GM21423 (cell line): ENCODE data around the gene NRN1.

Experiments
- ATAC-seq: cut with Tn5 transposase; IDR thresholded peaks from one replicate; pipeline ENCODE4 v1.9.1; 2021; ENCODE audit warnings: mild to moderate bottlenecking, moderate library complexity; ENCODE audit not compliant: unreplicated experiment

Gene NRN1

DNA sequence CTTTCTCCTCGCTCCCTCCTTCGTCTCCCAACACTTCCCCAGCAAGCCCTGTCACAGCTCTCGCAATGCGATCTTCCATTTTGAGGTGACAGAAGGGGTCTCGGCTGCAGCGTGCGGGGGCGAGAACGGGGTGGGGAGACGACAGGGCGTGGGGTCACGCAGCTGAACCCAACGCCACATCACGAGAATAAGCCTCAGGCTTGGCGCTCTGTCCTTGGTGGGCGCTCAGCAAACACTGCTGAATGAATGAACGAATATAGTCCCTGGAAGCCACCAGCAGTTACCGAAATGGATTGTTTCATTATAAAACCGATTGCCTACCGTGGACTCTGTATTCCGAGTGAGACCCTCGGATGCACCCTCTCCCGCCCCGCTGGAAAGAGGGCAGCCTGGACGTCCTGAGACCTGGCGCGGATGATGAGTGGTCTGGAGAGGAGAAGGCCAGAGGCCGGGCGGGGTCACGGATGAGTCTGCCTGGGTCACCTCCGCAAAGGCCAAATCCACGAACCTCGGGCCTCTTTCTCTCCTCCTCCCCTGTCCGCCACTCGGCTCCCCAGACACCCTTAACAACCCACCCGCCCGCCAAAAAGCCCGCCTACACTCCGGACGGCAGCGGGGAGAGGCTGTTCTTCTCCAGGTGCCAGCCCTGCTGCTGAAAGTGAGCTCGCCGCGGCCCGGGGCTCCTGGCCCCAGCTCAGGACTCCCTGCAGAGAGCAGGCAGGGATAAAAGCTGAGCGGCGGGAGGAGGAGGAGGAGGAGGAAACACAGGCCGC is 3.7 kb downstream of the NRN1 start:
- no peak for ATAC-seq

DNA sequence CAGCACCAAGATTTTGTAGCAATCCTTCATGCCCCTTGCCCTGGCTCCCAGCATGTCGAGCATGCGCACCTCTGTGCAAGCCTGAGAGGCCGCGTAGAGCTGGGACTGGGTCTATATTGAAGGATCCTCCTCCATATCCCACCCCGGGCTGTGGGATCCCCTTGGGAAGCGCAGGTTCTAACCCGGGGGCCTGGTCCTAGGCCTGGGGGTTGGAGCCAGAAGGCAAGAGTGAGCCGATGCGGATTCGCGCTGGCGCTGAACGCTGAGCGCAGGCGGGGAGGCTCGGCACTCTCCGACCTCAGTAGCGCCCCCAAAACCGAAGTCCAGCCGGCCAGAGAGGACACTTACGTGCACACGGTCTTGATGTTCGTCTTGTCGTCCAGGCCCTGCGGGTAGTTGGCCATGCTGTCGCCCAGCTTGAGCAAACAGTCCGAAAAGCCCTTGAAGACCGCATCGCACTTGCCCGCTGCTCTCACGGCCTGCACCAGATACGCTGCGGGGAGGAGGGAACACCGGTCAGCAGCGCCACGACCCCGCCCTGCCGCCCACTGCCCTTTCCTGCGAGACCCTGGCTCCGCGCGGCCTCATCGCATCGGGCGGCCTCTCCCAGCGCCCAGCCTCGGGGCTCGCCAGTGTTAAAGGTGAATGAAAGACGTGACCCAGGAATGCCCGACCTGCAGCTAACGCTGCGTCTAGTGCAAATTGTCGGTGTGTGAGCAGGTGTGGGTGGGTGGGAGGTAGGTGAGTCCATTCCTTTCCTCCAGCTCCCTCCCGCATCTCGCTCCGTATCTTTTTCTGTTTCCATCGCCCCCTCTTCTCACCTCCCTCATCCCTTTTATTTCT is 4.5 kb downstream of the NRN1 start:
- ATAC-seq = no peak

- ATAC-seq = no peak
These were observed 5.3 kb downstream of the NRN1 start for GRCh38 chr6:6001443-6001842.

DNA sequence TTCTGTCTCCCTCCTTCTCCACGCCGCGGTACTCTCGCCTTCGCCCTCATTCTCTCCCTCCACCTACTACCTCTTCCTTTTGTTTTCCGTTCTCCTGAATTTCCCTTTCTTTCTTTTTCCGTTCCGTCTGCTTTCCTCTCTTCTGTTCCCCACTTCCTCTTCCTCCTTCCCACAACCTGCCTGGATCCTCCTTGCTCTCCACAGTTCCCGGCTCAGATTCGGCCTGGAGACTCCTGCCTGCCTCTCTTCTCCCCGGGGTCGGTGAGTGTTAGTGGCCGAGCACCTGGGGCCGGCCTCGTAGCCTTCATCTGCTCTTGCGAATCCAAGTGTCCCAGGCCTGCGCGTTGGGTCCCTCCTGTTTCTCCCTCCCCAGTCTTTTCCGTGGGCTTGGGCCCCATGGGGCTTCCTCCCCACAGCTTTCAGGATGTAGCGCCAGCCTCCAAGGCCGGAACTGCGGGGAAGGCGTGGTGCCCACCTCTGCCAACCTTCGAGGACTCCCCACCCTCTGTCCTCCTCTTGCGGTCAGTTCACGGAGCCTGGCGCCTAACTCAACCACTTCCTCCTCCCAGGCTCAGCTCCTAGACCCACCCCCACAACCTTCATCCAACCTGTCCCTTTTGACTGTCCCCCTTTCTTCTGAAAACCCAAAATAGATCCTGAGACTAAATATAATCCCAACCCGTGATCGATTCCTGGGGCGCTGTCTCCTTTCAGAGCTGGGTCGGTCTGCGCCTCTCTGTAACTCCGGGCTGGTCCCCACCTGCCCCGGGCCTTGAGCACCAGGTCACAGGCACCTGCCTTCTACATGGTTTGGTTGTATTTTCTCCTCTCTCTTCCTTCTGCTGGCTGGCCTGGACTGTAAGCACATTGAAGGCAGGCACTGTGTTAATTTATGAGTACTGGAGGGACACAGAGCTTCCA is 6.8 kb downstream of the NRN1 start:
- no peak for ATAC-seq

GRCh38 chr6:5998711-5999687 is 7.7 kb downstream of the NRN1 start:
- no peak for ATAC-seq

DNA sequence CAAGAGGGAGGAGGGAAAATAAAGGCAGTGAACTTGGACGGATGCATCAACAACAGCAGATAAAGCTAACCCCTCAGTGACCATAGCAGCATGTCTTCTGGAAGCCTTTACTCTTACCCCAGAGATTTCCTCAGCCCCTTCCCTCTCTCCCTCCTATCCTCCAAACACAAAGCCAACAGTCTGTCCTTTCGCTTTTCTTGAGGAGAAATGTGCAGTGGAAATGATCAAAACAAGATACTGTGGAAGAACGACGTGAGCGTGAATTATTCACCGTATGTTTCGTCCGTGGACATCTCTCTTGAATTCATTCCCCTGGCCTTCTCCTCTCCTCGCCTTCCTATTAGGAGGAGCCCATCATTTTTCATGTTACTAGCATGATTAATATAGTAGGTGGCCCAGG is 8.5 kb downstream of the NRN1 start:
- ATAC-seq = no peak

DNA sequence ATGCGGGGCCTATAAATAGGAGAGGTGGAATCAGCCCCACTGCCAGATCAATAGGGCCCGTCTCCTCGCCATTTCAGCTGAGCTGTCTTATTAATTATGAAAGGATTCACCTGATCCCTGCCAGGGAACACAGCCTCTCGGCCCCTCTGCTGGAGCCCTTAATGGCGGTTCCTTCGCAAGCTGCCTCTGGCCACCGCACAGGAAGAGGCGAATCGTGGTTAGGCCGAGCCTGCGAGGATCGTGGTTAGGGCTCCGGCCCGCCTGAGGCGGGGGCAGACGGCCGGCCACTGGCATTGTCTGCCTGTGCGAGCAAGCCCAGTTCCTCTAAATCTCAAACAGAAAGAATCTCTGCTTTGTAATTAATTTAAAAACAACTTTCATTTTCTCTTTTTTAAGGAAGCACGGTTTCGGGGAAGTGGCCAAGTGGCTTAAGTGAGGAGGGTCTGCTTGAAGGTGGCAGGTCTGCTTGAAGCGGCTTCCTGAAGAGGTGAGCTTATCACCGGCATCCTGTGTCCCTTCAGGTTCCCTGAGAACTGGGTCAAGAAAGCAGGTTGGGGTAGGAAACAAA is 9.2 kb downstream of the NRN1 start:
- ATAC-seq = no peak

GRCh38 chr6:5996714-5997419 is 9.9 kb downstream of the NRN1 start:
- ATAC-seq = no peak

GRCh38 chr6:5995949-5996713 is 10.6 kb downstream of the NRN1 start:
- ATAC-seq = no peak

DNA sequence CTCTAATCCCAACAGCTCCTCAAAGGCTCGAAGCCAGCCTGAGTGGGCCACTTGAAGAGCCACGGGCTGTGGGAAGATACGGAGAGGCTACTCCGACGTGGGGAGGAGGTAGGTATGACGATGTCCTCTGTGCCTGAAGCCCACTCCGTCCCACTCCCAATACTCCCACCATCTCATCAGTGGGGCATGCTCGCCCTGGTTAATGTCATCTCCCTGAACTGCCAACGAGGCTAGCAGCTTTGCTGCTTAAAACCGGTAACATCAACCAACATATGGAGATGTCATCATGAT is 11.1 kb downstream of the NRN1 start:
- ATAC-seq = no peak

GRCh38 chr6:5994999-5995657 is 11.6 kb downstream of the NRN1 start:
- no peak for ATAC-seq

GRCh38 chr6:5994234-5994998 is 12.3 kb downstream of the NRN1 start:
- no peak for ATAC-seq

- ATAC-seq = no peak
These were observed 14.0 kb downstream of the NRN1 start for GRCh38 chr6:5992551-5993225.

- no peak for ATAC-seq
These were observed 15.9 kb downstream of the NRN1 start for GRCh38 chr6:5990786-5991185.

GRCh38 chr6:5989141-5989723 is 17.5 kb downstream of the NRN1 start:
- ATAC-seq = no peak

GRCh38 chr6:5986861-5987260 is 19.9 kb downstream of the NRN1 start:
- ATAC-seq = no peak
